Measurements from ENCODE around the gene CLDN20. TPM values are rescaled to one million over a fixed set of nuclear protein-coding genes. Genes with fewer than 3 reads are reported as not detected.

Gene CLDN20
- total and polyA plus RNA-seq, 8 donors: 0.07 TPM; not detected in 7

Other genes with a start within 250 kb of the CLDN20 start
- 10 to 100 TPM in 3 of 6 donors, 1 to 10 TPM in 3; 7.6 to 16.3 (median 9.1) TPM for gene TFB1M, start 50.5 kb downstream of the CLDN20 start, total RNA-seq
- gene TFB1M, start 50.5 kb downstream of the CLDN20 start, polyA plus RNA-seq: 10 to 100 TPM in 1 of 2 donors, 1 to 10 TPM in 1; 8.4 to 10.1 TPM
- not detected for gene NOX3, start 191.8 kb downstream of the CLDN20 start, total RNA-seq
- not detected for gene NOX3, start 191.8 kb downstream of the CLDN20 start, polyA plus RNA-seq